ENCODE results near the gene DUSP12. TPM values are rescaled to one million over a fixed set of nuclear protein-coding genes. Genes with fewer than 3 reads are reported as not detected.

Gene DUSP12
- total and polyA plus RNA-seq, 9 of the 15 experiments (the other 6 are each of a cell fraction or from before 2014, with no cell fraction given), result 10.4 to 81.4 (median 43.6) TPM

DNA sequence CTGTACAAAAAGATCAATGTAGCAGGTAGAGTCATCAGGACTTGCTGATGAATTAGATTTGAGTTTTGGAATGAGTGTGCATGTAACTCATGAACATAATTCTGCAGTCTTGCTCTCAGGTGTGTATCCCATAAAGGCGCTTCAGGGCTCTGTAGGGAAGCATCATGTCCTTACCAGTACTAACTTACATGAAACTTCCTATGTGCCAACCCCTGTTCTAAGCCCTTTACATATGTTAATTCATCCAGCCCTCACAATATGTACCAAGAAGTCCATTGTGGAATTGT, 30.3 kb upstream of the DUSP12 start (continued):
- TF ChIP-seq, protein P1, sequence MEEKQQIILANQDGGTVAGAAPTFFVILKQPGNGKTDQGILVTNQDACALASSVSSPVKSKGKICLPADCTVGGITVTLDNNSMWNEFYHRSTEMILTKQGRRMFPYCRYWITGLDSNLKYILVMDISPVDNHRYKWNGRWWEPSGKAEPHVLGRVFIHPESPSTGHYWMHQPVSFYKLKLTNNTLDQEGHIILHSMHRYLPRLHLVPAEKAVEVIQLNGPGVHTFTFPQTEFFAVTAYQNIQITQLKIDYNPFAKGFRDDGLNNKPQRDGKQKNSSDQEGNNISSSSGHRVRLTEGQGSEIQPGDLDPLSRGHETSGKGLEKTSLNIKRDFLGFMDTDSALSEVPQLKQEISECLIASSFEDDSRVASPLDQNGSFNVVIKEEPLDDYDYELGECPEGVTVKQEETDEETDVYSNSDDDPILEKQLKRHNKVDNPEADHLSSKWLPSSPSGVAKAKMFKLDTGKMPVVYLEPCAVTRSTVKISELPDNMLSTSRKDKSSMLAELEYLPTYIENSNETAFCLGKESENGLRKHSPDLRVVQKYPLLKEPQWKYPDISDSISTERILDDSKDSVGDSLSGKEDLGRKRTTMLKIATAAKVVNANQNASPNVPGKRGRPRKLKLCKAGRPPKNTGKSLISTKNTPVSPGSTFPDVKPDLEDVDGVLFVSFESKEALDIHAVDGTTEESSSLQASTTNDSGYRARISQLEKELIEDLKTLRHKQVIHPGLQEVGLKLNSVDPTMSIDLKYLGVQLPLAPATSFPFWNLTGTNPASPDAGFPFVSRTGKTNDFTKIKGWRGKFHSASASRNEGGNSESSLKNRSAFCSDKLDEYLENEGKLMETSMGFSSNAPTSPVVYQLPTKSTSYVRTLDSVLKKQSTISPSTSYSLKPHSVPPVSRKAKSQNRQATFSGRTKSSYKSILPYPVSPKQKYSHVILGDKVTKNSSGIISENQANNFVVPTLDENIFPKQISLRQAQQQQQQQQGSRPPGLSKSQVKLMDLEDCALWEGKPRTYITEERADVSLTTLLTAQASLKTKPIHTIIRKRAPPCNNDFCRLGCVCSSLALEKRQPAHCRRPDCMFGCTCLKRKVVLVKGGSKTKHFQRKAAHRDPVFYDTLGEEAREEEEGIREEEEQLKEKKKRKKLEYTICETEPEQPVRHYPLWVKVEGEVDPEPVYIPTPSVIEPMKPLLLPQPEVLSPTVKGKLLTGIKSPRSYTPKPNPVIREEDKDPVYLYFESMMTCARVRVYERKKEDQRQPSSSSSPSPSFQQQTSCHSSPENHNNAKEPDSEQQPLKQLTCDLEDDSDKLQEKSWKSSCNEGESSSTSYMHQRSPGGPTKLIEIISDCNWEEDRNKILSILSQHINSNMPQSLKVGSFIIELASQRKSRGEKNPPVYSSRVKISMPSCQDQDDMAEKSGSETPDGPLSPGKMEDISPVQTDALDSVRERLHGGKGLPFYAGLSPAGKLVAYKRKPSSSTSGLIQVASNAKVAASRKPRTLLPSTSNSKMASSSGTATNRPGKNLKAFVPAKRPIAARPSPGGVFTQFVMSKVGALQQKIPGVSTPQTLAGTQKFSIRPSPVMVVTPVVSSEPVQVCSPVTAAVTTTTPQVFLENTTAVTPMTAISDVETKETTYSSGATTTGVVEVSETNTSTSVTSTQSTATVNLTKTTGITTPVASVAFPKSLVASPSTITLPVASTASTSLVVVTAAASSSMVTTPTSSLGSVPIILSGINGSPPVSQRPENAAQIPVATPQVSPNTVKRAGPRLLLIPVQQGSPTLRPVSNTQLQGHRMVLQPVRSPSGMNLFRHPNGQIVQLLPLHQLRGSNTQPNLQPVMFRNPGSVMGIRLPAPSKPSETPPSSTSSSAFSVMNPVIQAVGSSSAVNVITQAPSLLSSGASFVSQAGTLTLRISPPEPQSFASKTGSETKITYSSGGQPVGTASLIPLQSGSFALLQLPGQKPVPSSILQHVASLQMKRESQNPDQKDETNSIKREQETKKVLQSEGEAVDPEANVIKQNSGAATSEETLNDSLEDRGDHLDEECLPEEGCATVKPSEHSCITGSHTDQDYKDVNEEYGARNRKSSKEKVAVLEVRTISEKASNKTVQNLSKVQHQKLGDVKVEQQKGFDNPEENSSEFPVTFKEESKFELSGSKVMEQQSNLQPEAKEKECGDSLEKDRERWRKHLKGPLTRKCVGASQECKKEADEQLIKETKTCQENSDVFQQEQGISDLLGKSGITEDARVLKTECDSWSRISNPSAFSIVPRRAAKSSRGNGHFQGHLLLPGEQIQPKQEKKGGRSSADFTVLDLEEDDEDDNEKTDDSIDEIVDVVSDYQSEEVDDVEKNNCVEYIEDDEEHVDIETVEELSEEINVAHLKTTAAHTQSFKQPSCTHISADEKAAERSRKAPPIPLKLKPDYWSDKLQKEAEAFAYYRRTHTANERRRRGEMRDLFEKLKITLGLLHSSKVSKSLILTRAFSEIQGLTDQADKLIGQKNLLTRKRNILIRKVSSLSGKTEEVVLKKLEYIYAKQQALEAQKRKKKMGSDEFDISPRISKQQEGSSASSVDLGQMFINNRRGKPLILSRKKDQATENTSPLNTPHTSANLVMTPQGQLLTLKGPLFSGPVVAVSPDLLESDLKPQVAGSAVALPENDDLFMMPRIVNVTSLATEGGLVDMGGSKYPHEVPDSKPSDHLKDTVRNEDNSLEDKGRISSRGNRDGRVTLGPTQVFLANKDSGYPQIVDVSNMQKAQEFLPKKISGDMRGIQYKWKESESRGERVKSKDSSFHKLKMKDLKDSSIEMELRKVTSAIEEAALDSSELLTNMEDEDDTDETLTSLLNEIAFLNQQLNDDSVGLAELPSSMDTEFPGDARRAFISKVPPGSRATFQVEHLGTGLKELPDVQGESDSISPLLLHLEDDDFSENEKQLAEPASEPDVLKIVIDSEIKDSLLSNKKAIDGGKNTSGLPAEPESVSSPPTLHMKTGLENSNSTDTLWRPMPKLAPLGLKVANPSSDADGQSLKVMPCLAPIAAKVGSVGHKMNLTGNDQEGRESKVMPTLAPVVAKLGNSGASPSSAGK (IDR thresholded peaks at IDR 0.05), result no peak
